ENCODE results near the gene SF3B5.
"Not testable (repeated sequence)": the region's sequence is repeated elsewhere in the genome, so short reads cannot be mapped to it uniquely, and the experiment has no call there.

Gene SF3B5

GRCh38 chr6:144062786-144063185 is 32.6 kb downstream of the SF3B5 start:
- DNase-seq: no peak

DNA sequence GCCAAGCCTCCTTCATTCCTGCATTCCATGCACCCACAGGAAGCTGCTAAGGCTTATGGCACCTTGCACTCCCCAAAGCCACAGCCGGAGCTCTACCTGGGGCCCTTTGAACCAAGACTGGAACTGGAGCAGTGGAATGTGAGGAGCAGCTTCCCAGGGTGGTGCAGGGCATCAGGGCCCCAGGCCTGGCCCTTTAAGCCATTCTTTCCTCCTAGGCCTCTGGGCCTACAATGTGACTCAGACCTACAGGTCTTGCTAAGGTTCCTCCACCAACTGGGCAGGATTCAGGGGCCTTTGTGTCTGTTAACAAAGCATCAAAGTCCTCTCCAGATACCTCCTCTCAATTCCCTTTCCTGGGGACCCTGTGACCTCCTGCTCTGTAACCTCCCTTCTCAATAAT is 36.2 kb downstream of the SF3B5 start:
- DNase-seq: no peak

GRCh38 chr6:144055121-144055931 is 40.0 kb downstream of the SF3B5 start:
- DNase-seq: no peak

- no peak for DNase-seq
Observed at GRCh38 chr6:144053601-144054000, 41.8 kb downstream of the SF3B5 start.

DNA sequence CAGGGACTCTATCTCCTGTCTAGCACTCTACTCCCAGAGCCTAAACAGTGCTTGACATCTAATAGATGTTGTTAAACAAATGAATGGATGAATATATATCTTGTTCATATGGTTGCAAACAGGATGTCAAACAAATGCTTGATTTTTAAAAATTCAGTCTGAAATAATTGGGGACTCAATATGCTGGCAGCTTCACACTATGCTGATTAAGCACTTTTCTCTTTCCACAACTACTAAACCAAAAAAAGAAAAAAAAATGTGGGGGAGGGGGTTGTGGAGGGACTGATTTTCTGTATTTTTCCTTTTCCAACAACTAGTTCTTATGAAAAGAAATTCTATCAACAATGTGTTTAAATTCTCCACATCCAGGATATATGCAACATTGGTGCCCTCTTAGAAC is 42.9 kb downstream of the SF3B5 start:
- no peak for DNase-seq

GRCh38 chr6:144049386-144049785 is 46.0 kb downstream of the SF3B5 start:
- no peak for DNase-seq

GRCh38 chr6:144047688-144048087 is 47.7 kb downstream of the SF3B5 start:
- no peak for DNase-seq

GRCh38 chr6:144046672-144047071 is 48.7 kb downstream of the SF3B5 start:
- DNase-seq: not testable (repeated sequence)

GRCh38 chr6:144044989-144045388 is 50.4 kb downstream of the SF3B5 start:
- DNase-seq: not testable (repeated sequence)

Measured in EL (cell line).